SU-DHL-6 (cell line): ENCODE data around the gene RASA1.

Source experiments
- CTCF ChIP-seq: fragments of 200-600 bp; sonication (generic); IDR thresholded peaks from one replicate; pipeline ENCODE4 v1.5.1; 2017; ENCODE audit warnings: antibody characterized with exemption, mild to moderate bottlenecking, low read length, moderate library complexity; ENCODE audit not compliant: insufficient read depth, poor library complexity, severe bottlenecking
- EZH2phosphoT487 ChIP-seq: fragments of 200-600 bp; sonication (generic), shearing (Covaris generic); conservative IDR thresholded peaks from 2 replicates; pipeline ENCODE4 v1.6.1; 2018; ENCODE audit warnings: mild to moderate bottlenecking, antibody characterized with exemption, low read length, moderate library complexity, mixed read lengths

- TF ChIP-seq CTCF (no peak), EZH2phosphoT487 (no peak)
Observed at GRCh38 chr5:87277279-87277835, 9.7 kb downstream of the RASA1 start.
